Measurements from ENCODE around the gene DOCK10.

DOCK10 gene

GRCh38 chr2:225064362-225064761 lies 22.1 kb upstream of the DOCK10 start:
- H3K27ac ChIP-seq (ENCODE audit: extremely low read depth, low read depth, low read length): no peak overlapping the region
- CTCF ChIA-PET: no interaction called here

More at GRCh38 chr2:225064362-225064761, 22.1 kb upstream of the DOCK10 start:
- POLR2A ChIA-PET: no interaction called here
- no peaks in the 10 kb centered on the region for H3K36me3 ChIP-seq (ENCODE audit: control insufficient read depth in 2 of 2, insufficient read depth in 1 of 2, low read length in 2 of 2)
- no peaks in the 10 kb centered on the region for H3K4me1 ChIP-seq (ENCODE audit: control insufficient read depth, insufficient read depth, low read length)
- H3K9me3 ChIP-seq (ENCODE audit: control insufficient read depth, insufficient read depth, low read depth, low read length): no peaks in the 10 kb centered on the region
- TF ChIP-seq REST (tag by site-specific recombination; IDR thresholded peaks at IDR 0.05) (no peak), PBX3 (CRISPR knock-in tag; IDR thresholded peaks at IDR 0.05) (no peak), MYNN (tag by site-specific recombination; IDR thresholded peaks at IDR 0.05; ENCODE audit: borderline replicate concordance) (no peak), ZNF16 (tag by site-specific recombination; IDR thresholded peaks at IDR 0.05; ENCODE audit: low read depth) (no peak), KLF1 (tag by site-specific recombination; IDR thresholded peaks at IDR 0.05) (no peak), ZFP41 (tag by site-specific recombination; IDR thresholded peaks at IDR 0.05; ENCODE audit: borderline replicate concordance) (no peak), BCL11A (tag by site-specific recombination; IDR thresholded peaks at IDR 0.05; ENCODE audit: low read depth) (no peak), ELK4 (IDR thresholded peaks at IDR 0.05; ENCODE audit: borderline replicate concordance, low read depth, low read length) (no peak), ZNF660 (tag by site-specific recombination; IDR thresholded peaks at IDR 0.05) (no peak), KLF9 (tag by site-specific recombination; IDR thresholded peaks at IDR 0.05; ENCODE audit: low read depth) (no peak), TRIM28 (IDR thresholded peaks at IDR 0.05; ENCODE audit: borderline replicate concordance, low read length) (no peak), SETDB1 (IDR thresholded peaks at IDR 0.05; ENCODE audit: insufficient read length, low read length) (no peak), ZFP69B (tag by site-specific recombination; IDR thresholded peaks at IDR 0.05) (no peak), ZNF266 (tag by site-specific recombination; IDR thresholded peaks at IDR 0.05; ENCODE audit: low read depth) (no peak), ZNF792 (tag by site-specific recombination; IDR thresholded peaks at IDR 0.05) (no peak), ZNF335 (tag by site-specific recombination; conservative IDR thresholded peaks at IDR 0.05) (no peak), ZBTB44 (tag by site-specific recombination; IDR thresholded peaks at IDR 0.05) (no peak)
- TF ChIP-seq, protein P1, sequence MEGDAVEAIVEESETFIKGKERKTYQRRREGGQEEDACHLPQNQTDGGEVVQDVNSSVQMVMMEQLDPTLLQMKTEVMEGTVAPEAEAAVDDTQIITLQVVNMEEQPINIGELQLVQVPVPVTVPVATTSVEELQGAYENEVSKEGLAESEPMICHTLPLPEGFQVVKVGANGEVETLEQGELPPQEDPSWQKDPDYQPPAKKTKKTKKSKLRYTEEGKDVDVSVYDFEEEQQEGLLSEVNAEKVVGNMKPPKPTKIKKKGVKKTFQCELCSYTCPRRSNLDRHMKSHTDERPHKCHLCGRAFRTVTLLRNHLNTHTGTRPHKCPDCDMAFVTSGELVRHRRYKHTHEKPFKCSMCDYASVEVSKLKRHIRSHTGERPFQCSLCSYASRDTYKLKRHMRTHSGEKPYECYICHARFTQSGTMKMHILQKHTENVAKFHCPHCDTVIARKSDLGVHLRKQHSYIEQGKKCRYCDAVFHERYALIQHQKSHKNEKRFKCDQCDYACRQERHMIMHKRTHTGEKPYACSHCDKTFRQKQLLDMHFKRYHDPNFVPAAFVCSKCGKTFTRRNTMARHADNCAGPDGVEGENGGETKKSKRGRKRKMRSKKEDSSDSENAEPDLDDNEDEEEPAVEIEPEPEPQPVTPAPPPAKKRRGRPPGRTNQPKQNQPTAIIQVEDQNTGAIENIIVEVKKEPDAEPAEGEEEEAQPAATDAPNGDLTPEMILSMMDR (tag by site-specific recombination; IDR thresholded peaks at IDR 0.05): no peak
- TF ChIP-seq, protein P2, sequence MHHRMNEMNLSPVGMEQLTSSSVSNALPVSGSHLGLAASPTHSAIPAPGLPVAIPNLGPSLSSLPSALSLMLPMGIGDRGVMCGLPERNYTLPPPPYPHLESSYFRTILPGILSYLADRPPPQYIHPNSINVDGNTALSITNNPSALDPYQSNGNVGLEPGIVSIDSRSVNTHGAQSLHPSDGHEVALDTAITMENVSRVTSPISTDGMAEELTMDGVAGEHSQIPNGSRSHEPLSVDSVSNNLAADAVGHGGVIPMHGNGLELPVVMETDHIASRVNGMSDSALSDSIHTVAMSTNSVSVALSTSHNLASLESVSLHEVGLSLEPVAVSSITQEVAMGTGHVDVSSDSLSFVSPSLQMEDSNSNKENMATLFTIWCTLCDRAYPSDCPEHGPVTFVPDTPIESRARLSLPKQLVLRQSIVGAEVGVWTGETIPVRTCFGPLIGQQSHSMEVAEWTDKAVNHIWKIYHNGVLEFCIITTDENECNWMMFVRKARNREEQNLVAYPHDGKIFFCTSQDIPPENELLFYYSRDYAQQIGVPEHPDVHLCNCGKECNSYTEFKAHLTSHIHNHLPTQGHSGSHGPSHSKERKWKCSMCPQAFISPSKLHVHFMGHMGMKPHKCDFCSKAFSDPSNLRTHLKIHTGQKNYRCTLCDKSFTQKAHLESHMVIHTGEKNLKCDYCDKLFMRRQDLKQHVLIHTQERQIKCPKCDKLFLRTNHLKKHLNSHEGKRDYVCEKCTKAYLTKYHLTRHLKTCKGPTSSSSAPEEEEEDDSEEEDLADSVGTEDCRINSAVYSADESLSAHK (tag by site-specific recombination; IDR thresholded peaks at IDR 0.05): no peak
- TF ChIP-seq, protein P3, sequence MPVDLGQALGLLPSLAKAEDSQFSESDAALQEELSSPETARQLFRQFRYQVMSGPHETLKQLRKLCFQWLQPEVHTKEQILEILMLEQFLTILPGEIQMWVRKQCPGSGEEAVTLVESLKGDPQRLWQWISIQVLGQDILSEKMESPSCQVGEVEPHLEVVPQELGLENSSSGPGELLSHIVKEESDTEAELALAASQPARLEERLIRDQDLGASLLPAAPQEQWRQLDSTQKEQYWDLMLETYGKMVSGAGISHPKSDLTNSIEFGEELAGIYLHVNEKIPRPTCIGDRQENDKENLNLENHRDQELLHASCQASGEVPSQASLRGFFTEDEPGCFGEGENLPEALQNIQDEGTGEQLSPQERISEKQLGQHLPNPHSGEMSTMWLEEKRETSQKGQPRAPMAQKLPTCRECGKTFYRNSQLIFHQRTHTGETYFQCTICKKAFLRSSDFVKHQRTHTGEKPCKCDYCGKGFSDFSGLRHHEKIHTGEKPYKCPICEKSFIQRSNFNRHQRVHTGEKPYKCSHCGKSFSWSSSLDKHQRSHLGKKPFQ (tag by site-specific recombination; IDR thresholded peaks at IDR 0.05): no peak
- no peak overlapping the region for H3K4me3 ChIP-seq (ENCODE audit: low read depth, low read length)
